GM21737 (cell line): ENCODE results near the gene NR3C2.

Experiments used
- ATAC-seq: cut with Tn5 transposase; IDR thresholded peaks from one replicate; pipeline ENCODE4 v1.9.1; 2021; ENCODE audit warnings: mild to moderate bottlenecking, moderate library complexity; ENCODE audit not compliant: unreplicated experiment

NR3C2 gene

GRCh38 chr4:148435654-148436406, 6.4 kb downstream of the NR3C2 start:
- no peak for ATAC-seq

GRCh38 chr4:148434075-148434773, 8.0 kb downstream of the NR3C2 start:
- ATAC-seq, result peak; percentile 61

GRCh38 chr4:148431401-148431800, 10.8 kb downstream of the NR3C2 start:
- no peak for ATAC-seq

- no peak for ATAC-seq
Observed at GRCh38 chr4:148430854-148431253, 11.4 kb downstream of the NR3C2 start.

GRCh38 chr4:148429206-148429605, 13.0 kb downstream of the NR3C2 start:
- ATAC-seq, result no peak

- no peak for ATAC-seq
Observed at GRCh38 chr4:148426643-148427042, 15.6 kb downstream of the NR3C2 start.

- peak; percentile 87 for ATAC-seq
Observed at GRCh38 chr4:148425327-148426110, 16.7 kb downstream of the NR3C2 start.

- no peak for ATAC-seq
Observed at GRCh38 chr4:148420397-148420796, 21.8 kb downstream of the NR3C2 start.

- ATAC-seq, result no peak
Observed at GRCh38 chr4:148415500-148415899, 26.7 kb downstream of the NR3C2 start.

- no peak for ATAC-seq
Observed at GRCh38 chr4:148412460-148412994, 29.7 kb downstream of the NR3C2 start.

GRCh38 chr4:148405161-148405893, 36.9 kb downstream of the NR3C2 start:
- ATAC-seq, result no peak

- no peak for ATAC-seq
Observed at GRCh38 chr4:148398988-148399387, 43.2 kb downstream of the NR3C2 start.

GRCh38 chr4:148397771-148398170, 44.4 kb downstream of the NR3C2 start:
- no peak for ATAC-seq

GRCh38 chr4:148396986-148397673, 45.1 kb downstream of the NR3C2 start:
- no peak for ATAC-seq

- no peak for ATAC-seq
Observed at GRCh38 chr4:148395771-148396170, 46.4 kb downstream of the NR3C2 start.

- ATAC-seq, result no peak
Observed at GRCh38 chr4:148391056-148391455, 51.2 kb downstream of the NR3C2 start.

- ATAC-seq, result no peak
Observed at GRCh38 chr4:148390311-148390710, 51.9 kb downstream of the NR3C2 start.

GRCh38 chr4:148380291-148380690, 61.9 kb downstream of the NR3C2 start:
- ATAC-seq, result no peak

- ATAC-seq, result no peak
Observed at GRCh38 chr4:148376151-148376550, 66.1 kb downstream of the NR3C2 start.

- no peak for ATAC-seq
Observed at GRCh38 chr4:148375584-148375983, 66.6 kb downstream of the NR3C2 start.
